ENCODE measurements around the gene SCD. TPM values are rescaled to one million over a fixed set of nuclear protein-coding genes. Genes with fewer than 3 reads are reported as not detected.

SCD gene
- total and polyA plus RNA-seq, 2 experiments from 2014 or later: 325 to 816 TPM

GRCh38 chr10:100327007-100327717, 19.9 kb upstream of the SCD start (continued):
- no peak for TF ChIP-seq REST (IDR thresholded peaks at IDR 0.05; ENCODE audit: unreplicated experiment)

- DNase-seq (ENCODE audit: low spot score) (no peak), ATAC-seq (no peak)
- H3K9me2 ChIP-seq (ENCODE audit: insufficient read depth): no peaks in the 10 kb centered on the region
- no peaks in the 10 kb centered on the region for H3K36me3 ChIP-seq (ENCODE audit: insufficient read depth)
- H3K4me1 ChIP-seq (ENCODE audit: insufficient read depth): no peaks in the 10 kb centered on the region
- no peaks in the 10 kb centered on the region for H3K27me3 ChIP-seq (ENCODE audit: insufficient read depth)
- H3F3A ChIP-seq (replicated peaks; ENCODE audit: low read depth): no peaks in the 10 kb centered on the region
- H2AFZ ChIP-seq: no peak overlapping the region
- Mint-ChIP-seq H3K4me3 (no peak overlapping the region), H3K27ac (no peak overlapping the region), H3K9me3 (no peaks in the 10 kb centered on the region), H3K36me3 (ENCODE audit: low read depth) (no peaks in the 10 kb centered on the region), H3K4me1 (no peaks in the 10 kb centered on the region), H3K27me3 (ENCODE audit: insufficient read depth, low read depth, poor library complexity) (peaks cover 3% of the 10 kb centered on the region)
- H3K4me3 ChIP-seq: no peak overlapping the region
- no peaks in the 10 kb centered on the region for H4K20me1 ChIP-seq (replicated peaks; ENCODE audit: insufficient read depth)
- H3K4me2 ChIP-seq: no peak overlapping the region
- H3K27ac ChIP-seq (ENCODE audit: low read depth): no peak overlapping the region
- no peaks in the 10 kb centered on the region for H3K79me2 ChIP-seq (replicated peaks; ENCODE audit: insufficient read depth)
- TF ChIP-seq NANOG (IDR thresholded peaks at IDR 0.05; ENCODE audit: borderline replicate concordance) (no peak), ETS1 (IDR thresholded peaks at IDR 0.05) (no peak), ZNF462 (CRISPR knock-in tag; IDR thresholded peaks at IDR 0.05) (no peak), REST (IDR thresholded peaks at IDR 0.05; ENCODE audit: unreplicated experiment) (no peak), CREB1 (CRISPR knock-in tag; IDR thresholded peaks at IDR 0.05; ENCODE audit: low read depth) (no peak), ZNF114 (CRISPR knock-in tag; IDR thresholded peaks at IDR 0.05) (no peak), ZNF331 (CRISPR knock-in tag; IDR thresholded peaks at IDR 0.05; ENCODE audit: low read depth) (no peak), JUNB (IDR thresholded peaks at IDR 0.05; ENCODE audit: unreplicated experiment) (no peak), EZH2phosphoT487 (IDR thresholded peaks at IDR 0.05; ENCODE audit: unreplicated experiment) (no peak), POLR2AphosphoS5 (IDR thresholded peaks at IDR 0.05; ENCODE audit: low read depth) (no peak)
Observed at GRCh38 chr10:100327718-100328009, 19.4 kb upstream of the SCD start.

All from GM23338 (cell line).